HCT116 (cell line): ENCODE results near the gene TBP. TPM values are rescaled to one million over a fixed set of nuclear protein-coding genes. Genes with fewer than 3 reads are reported as not detected.
A peak's percentile ranks its signal among the peaks of the same experiment; 100 is the strongest.

Source experiments
- ATAC-seq: fragments of 200-7000 bp; cut with Tn5 transposase; 2 replicates; pipeline ENCODE4 v1.9.1; 2020; ENCODE audit warnings: mild to moderate bottlenecking, moderate library complexity
- Bru-seq: library from RNA; stranded (reverse); fragments of 400-500 nt; gene quantifications from one replicate; lab custom pipeline; 2021; lab: Mats Ljungman, UMichigan
- BruChase-seq, 2 experiments: library from RNA; stranded (reverse); fragments of 400-500 nt; gene quantifications; one replicate each; lab custom pipeline; 2021; lab: Mats Ljungman, UMichigan
- BruUV-seq: library from RNA; stranded (reverse); fragments of 400-500 nt; replicated peaks from 2 replicates; lab custom pipeline; 2021; lab: Mats Ljungman, UMichigan
- CTCF ChIA-PET: fragments of 300-600 bp; sonication (Branson Sonifier 250); formaldehyde crosslinking; loops from one replicate; lab custom pipeline; 2021; ENCODE audit warnings: antibody characterized with exemption; lab: Charles Lee
- POLR2A ChIA-PET: fragments of 300-600, 350-600 bp; sonication (Branson Sonifier 250); formaldehyde crosslinking; loops from one replicate; lab custom pipeline; 2021; ENCODE audit warnings: antibody characterized with exemption; lab: Charles Lee
- RAD21 ChIA-PET, 2 experiments: fragments of 300-600 bp; sonication (Branson Sonifier 250); formaldehyde crosslinking; loops; one replicate each; lab custom pipeline; 2023; ENCODE audit warnings: low total read pairs in 2 of 2; ENCODE audit not compliant: uncharacterized antibody in 2 of 2, unreplicated experiment in 2 of 2, low non-redundant PET in 1 of 2; lab: Charles Lee
- DNase-seq: peaks from one replicate; pipeline ENCODE4 v3.0.0-alpha.2; 2010; ENCODE audit warnings: low read depth, low spot score
- H2AFZ ChIP-seq: fragments of 200-600 bp; shearing (Covaris generic), sonication (generic); 2 replicates; pipeline ENCODE4 v1.6.1; 2017; ENCODE audit warnings: low read depth, mixed run types, mixed read lengths, antibody characterized with exemption, low read length; ENCODE audit not compliant: poor library complexity, severe bottlenecking
- H3K27ac ChIP-seq: 2 replicates; pipeline ENCODE4 v1.5.1; 2012; ENCODE audit warnings: low read depth, low read length
- H3K27me3 ChIP-seq: fragments of 200-600 bp; sonication (generic); 2 replicates; pipeline ENCODE4 v1.6.1; 2016; ENCODE audit warnings: mixed run types, low read length, mixed read lengths; ENCODE audit not compliant: insufficient read depth
- H3K36me3 ChIP-seq, 2 experiments: fragments of 200-500 bp in 1 of 2; fragments of 200-600 bp in 1 of 2; sonication (Bioruptor generic) in 1 of 2; sonication (generic) in 1 of 2; 2 replicates each; pipeline versions ENCODE4 v1.5.1 to v1.6.1; 2014 to 2016; ENCODE audit warnings: low read length in 2 of 2, inconsistent platforms in 1 of 2, mixed read lengths in 1 of 2, mixed run types in 1 of 2; ENCODE audit not compliant: insufficient read depth in 2 of 2, control insufficient read depth in 1 of 2
- H3K4me1 ChIP-seq, 2 experiments: fragments of 200-600 bp in 1 of 2; sonication (generic) in 1 of 2; 2 replicates each; pipeline versions ENCODE4 v1.5.1 to v1.6.1; 2012 to 2017; ENCODE audit warnings: low read length in 2 of 2, inconsistent platforms in 1 of 2, mild to moderate bottlenecking in 1 of 2, mixed read lengths in 1 of 2, mixed run types in 1 of 2, moderate library complexity in 1 of 2; ENCODE audit not compliant: insufficient read depth in 2 of 2, control insufficient read depth in 1 of 2
- H3K4me2 ChIP-seq: fragments of 200-600 bp; sonication (generic); 2 replicates; pipeline ENCODE4 v1.6.1; 2017; ENCODE audit warnings: mixed run types, low read length, mixed read lengths
- H3K4me3 ChIP-seq, 2 experiments: fragments of 200-600 bp in 1 of 2; sonication (generic) in 1 of 2; replicated peaks in 1 of 2; 2 replicates each; pipeline ENCODE4 v1.5.1; 2011 to 2016; ENCODE audit warnings: low read length in 2 of 2, control low read depth in 1 of 2, low read depth in 1 of 2, mild to moderate bottlenecking in 1 of 2, mixed read lengths in 1 of 2, mixed run types in 1 of 2
- H3K79me2 ChIP-seq: fragments of 200-600 bp; sonication (generic); 2 replicates; pipeline ENCODE4 v1.6.1; 2017; ENCODE audit warnings: mild to moderate bottlenecking, mixed run types, low read length, moderate library complexity, mixed read lengths; ENCODE audit not compliant: insufficient read depth
- H3K9ac ChIP-seq: fragments of 200-600 bp; sonication (generic); 2 replicates; pipeline ENCODE4 v1.6.1; 2016; ENCODE audit warnings: low read length, mixed read lengths
- H3K9me2 ChIP-seq: fragments of 200-600 bp; sonication (generic), shearing (Covaris generic); 2 replicates; pipeline ENCODE4 v1.6.1; 2017; ENCODE audit warnings: mixed run types, mild to moderate bottlenecking, moderate library complexity; ENCODE audit not compliant: insufficient read depth
- H3K9me3 ChIP-seq, 2 experiments: fragments of 200-500 bp in 1 of 2; fragments of 200-600 bp in 1 of 2; sonication (Bioruptor generic) in 1 of 2; sonication (generic) in 1 of 2; 2 replicates each; pipeline ENCODE4 v1.6.1; 2014 to 2017; ENCODE audit warnings: low read length in 2 of 2, mixed read lengths in 2 of 2, inconsistent platforms in 1 of 2, low read depth in 1 of 2, mild to moderate bottlenecking in 1 of 2, mixed run types in 1 of 2, moderate library complexity in 1 of 2; ENCODE audit not compliant: control insufficient read depth in 1 of 2, insufficient read depth in 1 of 2
- H4K20me1 ChIP-seq: fragments of 200-600 bp; sonication (generic), shearing (Covaris generic); 2 replicates; pipeline ENCODE4 v1.6.1; 2017; ENCODE audit warnings: mixed run types, mild to moderate bottlenecking, moderate library complexity; ENCODE audit not compliant: insufficient read depth
- ATF3 ChIP-seq: IDR thresholded peaks from 2 replicates; pipeline ENCODE4 v1.6.1; 2012
- CBX3 ChIP-seq: IDR thresholded peaks from 2 replicates; pipeline ENCODE4 v1.6.1; 2012; ENCODE audit warnings: low read depth
- CEBPB ChIP-seq: IDR thresholded peaks from 2 replicates; pipeline ENCODE4 v1.6.1; 2012; ENCODE audit warnings: low read depth
- CTCF ChIP-seq, 3 experiments: fragments of 200-600 bp in 1 of 3; sonication (generic) in 1 of 3; IDR thresholded peaks in 2 of 3; conservative IDR thresholded peaks in 1 of 3; 2 replicates each; pipeline ENCODE4 v1.5.1; 2012 to 2017; ENCODE audit warnings: low read depth in 2 of 3, low read length in 2 of 3, antibody characterized with exemption in 1 of 3, borderline replicate concordance in 1 of 3, control low read depth in 1 of 3, mild to moderate bottlenecking in 1 of 3, mixed read lengths in 1 of 3, mixed run types in 1 of 3, moderate library complexity in 1 of 3; ENCODE audit not compliant: insufficient read depth in 1 of 3
- ELF1 ChIP-seq: IDR thresholded peaks from 2 replicates; pipeline ENCODE4 v1.6.1; 2012; ENCODE audit warnings: low read depth, borderline replicate concordance
- FOSL1 ChIP-seq: IDR thresholded peaks from 2 replicates; pipeline ENCODE4 v1.6.1; 2012; ENCODE audit warnings: low read depth
- JUND ChIP-seq: IDR thresholded peaks from 2 replicates; pipeline ENCODE4 v1.6.1; 2012
- MAX ChIP-seq: IDR thresholded peaks from 2 replicates; pipeline ENCODE4 v1.6.1; 2012
- POLR2A ChIP-seq: IDR thresholded peaks from 2 replicates; pipeline ENCODE4 v1.7.0; 2011; ENCODE audit warnings: borderline replicate concordance; ENCODE audit not compliant: insufficient read depth, insufficient read length; ENCODE audit errors: extremely low read depth
- POLR2AphosphoS5 ChIP-seq: IDR thresholded peaks from 2 replicates; pipeline ENCODE4 v1.6.1; 2011; ENCODE audit warnings: mild to moderate bottlenecking, low read depth, low read length, moderate library complexity
- RAD21 ChIP-seq: IDR thresholded peaks from 2 replicates; pipeline ENCODE4 v1.6.1; 2012; ENCODE audit warnings: low read depth, mild to moderate bottlenecking
- SP1 ChIP-seq: IDR thresholded peaks from 2 replicates; pipeline ENCODE4 v1.6.1; 2012; ENCODE audit warnings: low read depth
- SRF ChIP-seq: IDR thresholded peaks from 2 replicates; pipeline ENCODE4 v1.6.1; 2012; ENCODE audit warnings: low read depth
- TCF7L2 ChIP-seq: IDR thresholded peaks from 2 replicates; pipeline ENCODE4 v1.7.0; 2011; ENCODE audit warnings: borderline replicate concordance, inconsistent platforms; ENCODE audit not compliant: insufficient read depth, insufficient read length; ENCODE audit errors: extremely low read depth
- YY1 ChIP-seq: IDR thresholded peaks from 2 replicates; pipeline ENCODE4 v1.6.1; 2011; ENCODE audit warnings: low read length, low read depth, moderate library complexity, mild to moderate bottlenecking; ENCODE audit not compliant: insufficient replicate concordance; ENCODE audit errors: extremely low read depth
- ZBTB33 ChIP-seq: IDR thresholded peaks from 2 replicates; pipeline ENCODE4 v1.6.1; 2011; ENCODE audit warnings: mild to moderate bottlenecking, low read length, moderate library complexity; ENCODE audit not compliant: insufficient replicate concordance; ENCODE audit errors: extremely low read depth
- ZFX ChIP-seq: fragments of 450-650 bp; IDR thresholded peaks from 2 replicates; pipeline ENCODE4 v1.6.1; 2017
- ZNF274 ChIP-seq: fragments of 200-500 bp; sonication (Bioruptor generic); IDR thresholded peaks from 2 replicates; pipeline ENCODE4 v1.6.1; 2014; ENCODE audit warnings: mild to moderate bottlenecking, low read depth, low read length, inconsistent platforms
- intact Hi-C: fragments of 100-400 bp; cut with micrococcal nuclease; formaldehyde crosslinking; loops from 2 replicates; pipeline ENCODE4 v1.10.0; 2022
- long read RNA-seq: library from polyadenylated mRNA; unstranded; transcript quantifications from one replicate; pipeline ENCODE4 v2.0.0, GENCODE V29; 2021; ENCODE audit not compliant: unreplicated experiment
- polyA plus RNA-seq: library from polyadenylated mRNA; unstranded; fragments of >200 nt; gene quantifications from 2 replicates; pipeline ENCODE4 v1.2.1, GENCODE V29; 2012; ENCODE audit warnings: missing spikeins
- total RNA-seq: library from RNA; stranded (reverse); gene quantifications from one replicate; pipeline ENCODE4 v1.2.1, GENCODE V29; 2021; ENCODE audit not compliant: unreplicated experiment

Gene TBP
- total RNA-seq, result 22.7 TPM
- polyA plus RNA-seq, result 18.4 and 19.8 TPM in 2 replicates
- Bru-seq, nascent RNA, result percentile 88 among the genes with signal in this experiment
- percentile 77 among the genes with signal in this experiment for BruChase-seq, experiment 1, labeled RNA remaining after a 6-hour chase
- BruChase-seq, experiment 2, labeled RNA remaining after a 2-hour chase, result percentile 81 among the genes with signal in this experiment
- long read RNA-seq, transcript TBP-202 (8 exons, 1,903 nt), result major isoform, 19 of 38 reads
- long read RNA-seq, transcript TBP-201 (8 exons, 1,861 nt), result minor isoform, 7 of 38 reads
- long read RNA-seq, partial matches to known transcripts, result 8 of 38 reads
- long read RNA-seq, other reads (novel, unspliced or antisense), result 3 of 38 reads

GRCh38 chr6:170554013-170554795, at the start of gene TBP:
TSS of gene TBP (plus strand) at chr6:170554369. CDS start at chr6:170557030, 2,661 bp downstream.
- ChIA-PET CTCF (interaction anchor here (1.0 kb wide), 1 partner anchor 24 kb away, joined by 3 read pairs; no protein-coding TSS in a partner anchor), RAD21 (no interaction called here), POLR2A (interaction anchor here (1.0 kb wide), 1 partner anchor 30 kb away, joined by 3 read pairs; the partner anchor contains the start of gene PDCD2)
- peak; percentile 93 for ATAC-seq
- H3K27me3 ChIP-seq, result no peaks in the 10 kb centered on the region
- peaks cover 13% of the 10 kb centered on the region; the same call in 1 of the 2 replicates for H4K20me1 ChIP-seq
- H3K27ac ChIP-seq, result peak within 1 kb of the TSS; percentile 79
- H2AFZ ChIP-seq, result peak within 1 kb of the TSS; percentile 98
- BruUV-seq, result TSS peak; percentile 64
- peak within 1 kb of the TSS; percentile 99 for H3K9ac ChIP-seq
- H3K4me1 ChIP-seq, result peaks cover 12 to 16% of the 10 kb centered on the region in 2 experiments
- DNase-seq, result peak; percentile 99
- peak within 1 kb of the TSS; percentile 91 to 99 for H3K4me3 ChIP-seq
- intact Hi-C loops, result loop anchor here (1.0 kb wide), 1 partner anchor 803 kb away; the partner anchor contains the start of genes DYNLT2 and ERMARD
- no peaks in the 10 kb centered on the region for H3K9me3 ChIP-seq
- H3K36me3 ChIP-seq, result peaks cover 14 to 24% of the 10 kb centered on the region in 2 experiments; a peak in 3 of 4 replicates
- peak within 1 kb of the TSS; percentile 93 for H3K4me2 ChIP-seq
- H3K79me2 ChIP-seq, result peaks cover 87% of the 10 kb centered on the region
- H3K9me2 ChIP-seq, result no peaks in the 10 kb centered on the region
- TF ChIP-seq TCF7L2, result peak; percentile 40
- TF ChIP-seq YY1, result peak; percentile 93
- TF ChIP-seq CBX3, result no peak
- peak; percentile 96 for TF ChIP-seq SRF
- no peak for TF ChIP-seq ZNF274
- TF ChIP-seq FOSL1, result no peak
- peak; percentile 47 for TF ChIP-seq ZBTB33
- TF ChIP-seq MAX, result peak; percentile 88
- TF ChIP-seq ELF1, result peak; percentile 94
- TF ChIP-seq CEBPB, result no peak
- peak; percentile 86 for TF ChIP-seq POLR2AphosphoS5
- no peak for TF ChIP-seq RAD21
- TF ChIP-seq SP1, result peak; percentile 89
- peak; percentile 62 for TF ChIP-seq POLR2A
- TF ChIP-seq ATF3, result no peak
- TF ChIP-seq ZFX, result peak; percentile 93
- TF ChIP-seq JUND, result no peak
- no peak for TF ChIP-seq CTCF (IDR thresholded peaks at IDR 0.05 in 2 of 3, conservative IDR thresholded peaks at IDR 0.05 in 1 of 3; ENCODE audit: borderline replicate concordance in 1 of 3, insufficient read depth in 1 of 3, low read depth in 2 of 3, low read length in 2 of 3)
